HT-29 (cell line): ENCODE results near the gene C2orf78. TPM values are rescaled to one million over a fixed set of nuclear protein-coding genes. Genes with fewer than 3 reads are reported as not detected.
"Not testable (repeated sequence)": the region's sequence is repeated elsewhere in the genome, so short reads cannot be mapped to it uniquely, and the experiment has no call there.

Experiments
- DNase-seq: peaks from one replicate; pipeline ENCODE4 v3.0.0-alpha.2; 2015; ENCODE audit warnings: low spot score
- total RNA-seq: library from RNA; depleted of rRNA; stranded (reverse); fragments of >200 nt; shearing (Covaris generic); gene quantifications from 2 replicates; pipeline ENCODE4 v1.2.3, GENCODE V29; 2014; rRNA removed

The C2orf78 gene
- not detected in 2 replicates for total RNA-seq

DNA sequence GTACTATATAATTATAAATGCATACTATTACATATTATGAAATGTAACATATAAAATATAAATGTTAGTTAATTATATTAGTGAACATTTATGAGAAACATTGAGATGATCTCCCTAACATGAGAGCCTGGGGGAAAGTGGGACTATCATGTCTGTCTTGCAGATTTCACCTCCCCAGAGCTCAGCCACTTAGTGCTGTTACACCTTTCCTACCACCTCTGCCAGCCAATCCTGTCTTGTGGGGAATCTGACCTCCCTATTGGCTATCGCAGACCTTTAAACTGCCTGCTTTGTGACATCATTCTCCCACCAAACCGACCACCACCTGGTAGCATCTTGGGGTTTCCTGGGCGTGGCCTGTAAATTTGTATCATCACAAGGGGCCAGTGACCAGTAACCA, at the start of gene C2orf78:
Gene C2orf78 (plus strand): TSS at position 301 of the 400 bp plus-strand sequence. CDS start 127 bp downstream, outside the sequence.
- DNase-seq = not testable (repeated sequence)

DNA sequence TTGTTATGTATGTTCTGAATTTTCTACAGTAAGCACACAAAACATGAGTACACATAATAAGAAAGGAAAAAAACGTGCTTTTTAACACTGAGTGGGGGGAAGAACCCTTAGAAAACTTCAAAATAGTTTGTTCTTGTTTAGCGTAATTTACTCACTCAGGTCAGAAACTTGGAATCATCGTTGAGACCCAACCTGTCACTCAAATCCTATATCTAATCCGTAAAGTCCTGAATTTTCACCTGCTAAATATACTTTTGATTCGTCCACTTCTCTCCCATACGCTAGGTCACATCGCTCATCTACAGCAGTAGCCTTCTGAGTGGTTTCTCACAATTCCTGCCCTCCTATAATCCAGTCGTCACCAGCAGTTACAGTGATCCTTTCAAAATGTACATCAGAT, 47.6 kb upstream of the C2orf78 start:
- DNase-seq = no peak

DNA sequence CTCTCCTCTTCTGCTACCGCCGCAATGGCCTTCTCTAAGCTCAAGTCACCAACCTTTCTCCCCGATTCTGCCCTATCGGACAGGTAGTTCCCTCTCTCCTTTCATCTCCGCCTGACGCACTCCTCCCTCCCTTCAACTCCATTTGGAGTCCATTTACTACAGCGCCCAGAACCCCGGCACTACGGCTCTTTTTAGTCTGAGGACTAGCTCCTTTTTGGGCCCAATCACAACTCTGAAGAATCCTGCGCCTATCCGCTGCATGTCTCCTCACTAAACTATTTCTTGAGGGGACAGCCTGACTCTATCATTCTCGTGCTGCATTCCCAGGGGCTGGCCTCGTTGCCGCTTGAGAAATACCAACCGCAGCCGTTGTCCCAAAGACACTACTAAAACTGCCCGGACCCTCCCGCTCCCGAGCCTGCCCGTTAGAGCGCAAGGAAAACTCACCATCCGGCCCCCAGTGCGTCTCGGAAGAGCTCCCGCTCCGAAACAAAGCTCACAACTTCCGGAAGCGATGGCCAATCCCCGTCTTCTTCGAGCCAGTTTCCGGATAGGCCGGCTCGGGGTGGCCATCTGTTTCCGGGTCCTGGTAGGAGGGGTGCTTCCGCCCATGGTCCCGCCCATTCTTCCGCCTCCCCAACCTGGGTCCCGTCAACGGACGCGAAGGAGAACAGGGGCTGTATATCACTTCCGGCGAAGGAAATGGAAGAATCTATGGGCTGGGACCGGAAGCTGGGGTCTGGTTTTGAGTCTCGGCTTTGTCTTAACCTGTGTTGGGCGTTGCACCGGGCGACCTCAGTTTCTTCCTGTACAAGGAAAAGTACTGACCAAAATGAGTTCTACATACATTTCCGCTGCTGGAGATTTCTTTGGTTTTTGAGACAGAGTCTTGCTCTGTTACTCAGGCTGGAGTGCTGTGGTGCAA, 46.9 kb upstream of the C2orf78 start, which contains the start of gene TPRKB:
Gene TPRKB (minus strand): TSS at position 491 of the 925 bp plus-strand sequence. CDS start 2,776 bp downstream, outside the sequence.
- peak; percentile 94 for DNase-seq

DNA sequence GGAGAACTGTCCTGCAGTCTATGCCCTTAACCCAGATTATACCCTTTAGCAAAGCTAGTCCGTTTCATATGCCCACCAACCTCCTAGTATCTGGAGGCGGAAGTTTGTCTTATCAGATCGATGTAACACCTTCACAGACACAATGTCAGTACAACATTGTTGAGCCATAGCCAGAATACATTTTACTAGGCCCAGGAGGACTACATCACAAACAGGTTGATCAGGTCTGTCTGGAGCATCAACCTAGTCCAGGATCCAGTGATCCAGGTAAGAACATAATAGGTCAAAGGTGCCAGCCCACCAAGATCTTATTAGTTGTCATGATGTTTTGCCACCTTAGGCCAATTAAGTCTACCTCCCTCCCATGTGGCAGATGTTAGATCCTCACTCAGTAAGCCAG, 44.9 kb upstream of the C2orf78 start:
- no peak for DNase-seq

DNA sequence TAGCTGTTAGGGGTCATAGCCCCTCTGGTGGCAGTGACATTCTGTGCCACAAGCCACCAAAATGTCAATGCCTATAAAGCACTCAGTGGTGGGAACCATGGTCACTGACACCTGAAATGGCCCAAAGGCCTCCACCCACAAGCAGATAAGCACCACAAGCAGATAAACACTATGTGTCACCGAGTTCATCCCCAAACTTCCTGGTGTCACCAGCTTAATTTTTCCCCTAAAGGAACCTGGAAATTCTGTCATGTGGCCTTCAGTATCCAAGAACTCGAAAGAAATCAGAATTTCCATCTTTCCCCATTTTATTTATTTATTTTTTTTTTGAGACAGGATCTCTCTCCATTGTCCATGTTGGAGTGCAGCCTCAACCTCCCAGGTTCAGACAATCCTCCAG, 43.2 kb upstream of the C2orf78 start:
- no peak for DNase-seq

DNA sequence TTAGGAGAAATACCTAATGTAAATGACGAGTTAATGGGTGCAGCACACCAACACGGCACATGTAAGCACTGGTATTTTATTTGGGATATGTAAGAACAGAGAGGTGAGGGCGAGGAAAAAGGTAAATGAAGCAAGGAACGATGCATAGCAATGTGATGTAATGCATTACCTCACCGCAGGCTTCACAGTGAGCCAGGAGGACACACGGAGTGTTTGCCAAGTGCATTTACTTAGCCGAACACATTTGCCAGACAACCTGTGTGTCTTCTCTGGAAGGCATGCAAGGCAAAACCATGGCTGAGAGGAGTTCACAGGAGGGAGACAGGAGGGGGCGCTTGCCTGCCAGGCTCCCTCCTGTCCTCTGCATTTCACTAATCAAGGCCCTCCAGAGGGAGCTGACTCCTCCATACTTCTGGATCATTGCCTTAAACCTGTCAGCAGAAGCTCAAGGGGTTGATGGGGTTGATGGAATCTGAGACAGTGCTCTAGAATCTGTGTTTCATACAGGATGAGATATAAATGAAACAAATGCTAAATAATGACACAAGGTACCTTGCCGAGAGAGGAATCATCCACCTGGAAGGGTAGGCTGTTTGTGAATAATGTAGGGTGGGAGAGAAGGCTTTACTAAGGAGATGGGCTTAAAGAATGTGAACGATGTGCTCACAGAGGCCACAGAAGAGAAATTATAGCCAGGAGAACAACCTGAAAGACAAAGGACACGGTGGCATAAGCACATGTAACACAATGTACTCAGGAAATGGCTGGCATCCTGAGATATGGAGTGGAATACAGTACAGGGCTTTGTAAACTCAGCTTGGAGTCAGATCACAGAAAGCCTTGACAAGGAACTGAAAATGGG, 37.7 kb upstream of the C2orf78 start:
- DNase-seq = no peak

DNA sequence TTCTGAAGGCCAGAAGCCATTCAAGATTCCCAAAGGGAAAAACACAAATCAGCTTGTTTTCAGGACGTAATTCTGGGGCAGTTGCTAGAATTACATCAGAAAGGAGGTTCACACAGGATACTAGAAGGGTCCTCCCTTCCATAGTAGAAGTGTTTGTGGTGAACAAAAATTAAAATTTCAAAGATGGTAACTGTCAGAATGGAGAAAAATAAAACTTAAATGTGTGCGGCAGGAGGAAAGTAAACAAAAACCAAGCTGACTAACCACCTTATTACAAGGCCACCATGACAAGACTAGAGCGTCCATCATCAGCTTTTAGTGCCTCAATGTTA, 37.1 kb upstream of the C2orf78 start:
- no peak for DNase-seq

DNA sequence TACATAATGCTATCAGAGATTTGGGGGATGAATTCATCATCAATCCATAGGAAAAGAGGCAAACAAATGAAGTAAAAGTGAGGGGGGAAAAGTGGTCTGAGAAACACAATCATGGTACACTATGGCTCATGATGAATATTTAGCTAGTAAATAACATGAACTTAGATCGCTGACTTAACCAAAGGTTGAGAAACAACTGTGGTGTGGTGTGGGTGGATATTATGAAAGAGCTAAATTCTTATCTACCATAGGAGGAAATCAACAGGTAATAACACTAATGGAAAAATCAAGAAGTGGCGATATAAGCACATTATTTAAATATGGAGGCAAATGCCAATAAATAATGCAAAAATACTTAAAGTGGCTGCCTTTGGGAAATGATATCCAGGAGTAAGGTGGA, 34.7 kb upstream of the C2orf78 start:
- DNase-seq = no peak

- not testable (repeated sequence) for DNase-seq
Observed at GRCh38 chr2:73754332-73754731, 29.7 kb upstream of the C2orf78 start.

- DNase-seq = no peak
Observed at GRCh38 chr2:73759285-73759764, 24.7 kb upstream of the C2orf78 start.

- no peak for DNase-seq
Observed at GRCh38 chr2:73759904-73760303, 24.1 kb upstream of the C2orf78 start.

- no peak for DNase-seq
Observed at GRCh38 chr2:73762571-73762970, 21.4 kb upstream of the C2orf78 start.

GRCh38 chr2:73764945-73765344, 19.0 kb upstream of the C2orf78 start:
- no peak for DNase-seq

GRCh38 chr2:73766349-73766748, 17.6 kb upstream of the C2orf78 start:
- no peak for DNase-seq

- DNase-seq = no peak
Observed at GRCh38 chr2:73766994-73767393, 17.0 kb upstream of the C2orf78 start.

GRCh38 chr2:73770725-73771124, 13.3 kb upstream of the C2orf78 start:
- no peak for DNase-seq

- no peak for DNase-seq
Observed at GRCh38 chr2:73772819-73773218, 11.2 kb upstream of the C2orf78 start.

DNA sequence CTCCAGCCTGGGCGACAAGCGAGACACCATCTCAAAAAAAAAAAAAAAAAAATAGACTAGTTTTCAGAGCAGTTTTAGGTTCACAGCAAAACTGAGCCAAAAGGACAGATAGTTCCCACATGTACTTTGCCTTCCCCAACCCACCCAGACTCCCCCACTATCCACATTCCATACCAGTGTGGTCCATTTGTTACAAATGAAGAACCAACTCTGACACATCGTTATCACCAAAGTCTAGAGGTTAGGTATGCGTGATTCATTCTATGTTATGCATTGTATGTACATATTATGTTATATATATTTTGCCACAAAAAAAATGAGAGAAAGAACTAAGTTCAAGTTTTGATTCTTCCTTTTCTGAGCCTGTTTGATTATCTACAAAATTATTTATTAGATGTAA, 7.6 kb upstream of the C2orf78 start:
- no peak for DNase-seq

DNA sequence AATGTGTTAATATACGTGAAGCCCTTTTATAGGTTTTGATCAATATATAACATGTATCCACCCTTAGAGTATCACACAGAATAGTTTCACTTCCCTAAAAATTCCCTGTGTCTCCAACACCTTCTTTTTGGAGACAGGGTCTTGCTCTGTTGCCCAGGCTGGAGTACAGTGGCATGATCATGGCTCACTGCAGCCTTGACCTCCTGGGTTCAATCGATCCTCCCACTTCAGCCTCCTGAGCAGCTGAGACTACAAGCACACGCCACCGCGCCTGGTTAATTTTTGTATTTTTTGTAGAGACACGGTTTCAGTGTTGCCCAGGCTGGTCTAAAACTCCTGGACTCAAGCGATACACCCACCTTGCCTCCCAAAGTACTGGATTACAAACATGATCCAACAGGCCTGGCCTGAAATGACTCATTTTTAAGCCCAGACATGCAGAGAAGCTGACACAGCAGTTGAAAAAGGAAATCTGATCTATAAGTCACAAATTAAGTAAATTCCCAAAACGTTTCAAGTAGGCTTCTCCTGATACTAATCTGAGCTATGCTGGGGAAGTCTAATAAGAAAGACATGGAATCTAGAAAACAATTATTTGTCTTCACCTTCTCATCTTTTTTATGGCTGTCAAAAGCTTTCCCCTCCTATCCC, 7.0 kb upstream of the C2orf78 start:
- DNase-seq = no peak

- DNase-seq = not testable (repeated sequence)
Observed at GRCh38 chr2:73778867-73779466, 5.0 kb upstream of the C2orf78 start.
